ENCODE results near the gene EHF. TPM values are rescaled to one million over a fixed set of nuclear protein-coding genes. Genes with fewer than 3 reads are reported as not detected.

Gene EHF
- total and polyA plus RNA-seq, 2 of the 13 experiments (the other 11 are each of a cell fraction or from before 2014, with no cell fraction given), result 0.04 to 0.46 TPM

DNA sequence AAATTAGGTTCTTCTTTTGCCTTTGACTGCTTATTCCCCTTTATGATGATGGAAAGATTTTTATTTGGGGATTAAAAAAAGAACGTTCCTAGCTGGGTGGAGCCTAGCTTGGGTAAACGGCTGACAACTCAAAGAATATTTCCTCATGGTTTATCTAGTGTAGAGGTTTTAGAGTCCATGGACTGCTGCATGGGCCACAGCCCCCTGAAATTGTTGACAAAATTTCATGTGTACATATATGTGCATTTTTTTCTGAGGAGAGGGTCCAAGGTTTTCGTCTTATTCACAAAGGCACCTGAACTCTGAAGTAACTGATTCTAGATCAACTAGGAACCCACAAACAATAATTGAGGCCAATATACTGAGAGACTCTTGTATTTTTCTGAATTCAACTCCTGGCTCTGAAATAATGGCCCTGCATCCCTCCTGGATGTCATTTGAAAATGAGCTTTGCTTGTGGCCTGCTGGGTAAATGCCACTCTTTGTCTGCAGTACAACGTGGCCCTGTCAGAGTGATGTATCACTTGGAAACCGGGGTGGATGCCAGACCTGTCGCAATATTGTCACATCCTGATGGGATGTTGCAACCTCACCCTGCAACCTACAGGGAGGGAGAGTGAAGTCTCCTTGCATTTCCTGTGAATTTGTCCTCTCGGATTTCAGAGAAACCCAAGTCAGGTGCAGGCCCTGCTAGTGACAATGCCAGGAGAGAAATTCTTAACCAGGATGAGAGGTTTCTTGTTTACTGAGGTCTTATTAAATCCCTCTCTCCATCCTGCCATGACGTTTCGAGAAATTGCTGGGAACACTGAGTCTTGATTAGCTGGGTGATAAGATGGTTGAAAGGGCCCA is 33.8 kb downstream of the EHF start (continued):
- no peak; the same call in 1 of the 2 replicates for TF ChIP-seq ZNF7 (CRISPR knock-in tag; IDR thresholded peaks at IDR 0.05)
- TF ChIP-seq, protein P1, sequence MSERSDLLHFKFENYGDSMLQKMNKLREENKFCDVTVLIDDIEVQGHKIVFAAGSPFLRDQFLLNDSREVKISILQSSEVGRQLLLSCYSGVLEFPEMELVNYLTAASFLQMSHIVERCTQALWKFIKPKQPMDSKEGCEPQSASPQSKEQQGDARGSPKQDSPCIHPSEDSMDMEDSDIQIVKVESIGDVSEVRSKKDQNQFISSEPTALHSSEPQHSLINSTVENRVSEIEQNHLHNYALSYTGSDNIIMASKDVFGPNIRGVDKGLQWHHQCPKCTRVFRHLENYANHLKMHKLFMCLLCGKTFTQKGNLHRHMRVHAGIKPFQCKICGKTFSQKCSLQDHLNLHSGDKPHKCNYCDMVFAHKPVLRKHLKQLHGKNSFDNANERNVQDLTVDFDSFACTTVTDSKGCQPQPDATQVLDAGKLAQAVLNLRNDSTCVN (CRISPR knock-in tag; IDR thresholded peaks at IDR 0.05; ENCODE audit: borderline replicate concordance), result peak; percentile 74; the same call in 1 of the 2 replicates
- no peak for TF ChIP-seq ZNF230 (CRISPR knock-in tag; IDR thresholded peaks at IDR 0.05)
- TF ChIP-seq ZNF12 (CRISPR knock-in tag; IDR thresholded peaks at IDR 0.05), result peak; percentile 92
- TF ChIP-seq MIER3 (CRISPR knock-in tag; IDR thresholded peaks at IDR 0.05; ENCODE audit: borderline replicate concordance), result peak; percentile 96
- no peak for TF ChIP-seq GZF1 (CRISPR knock-in tag; IDR thresholded peaks at IDR 0.05)
- no peak for TF ChIP-seq GTF3A (CRISPR knock-in tag; conservative IDR thresholded peaks at IDR 0.05)
- peak; percentile 92 for TF ChIP-seq TFE3 (CRISPR knock-in tag; IDR thresholded peaks at IDR 0.05)
- TF ChIP-seq ZNF790 (CRISPR knock-in tag; IDR thresholded peaks at IDR 0.05; ENCODE audit: borderline replicate concordance), result no peak
- peak; percentile 66; the same call in 1 of the 2 replicates for TF ChIP-seq MXD4 (CRISPR knock-in tag; IDR thresholded peaks at IDR 0.05)
- peak; percentile 89; the same call in 1 of the 2 replicates for TF ChIP-seq ZNF414 (CRISPR knock-in tag; IDR thresholded peaks at IDR 0.05)
- TF ChIP-seq TSC22D2 (CRISPR knock-in tag; IDR thresholded peaks at IDR 0.05; ENCODE audit: borderline replicate concordance), result peak; percentile 46; the same call in 1 of the 2 replicates
- TF ChIP-seq PAWR (CRISPR knock-in tag; IDR thresholded peaks at IDR 0.05; ENCODE audit: borderline replicate concordance), result no peak
- no peak for TF ChIP-seq EED (CRISPR knock-in tag; IDR thresholded peaks at IDR 0.05)
- no peak for TF ChIP-seq CHD2 (IDR thresholded peaks at IDR 0.05; ENCODE audit: low read depth, low read length)
- TF ChIP-seq TERF1 (CRISPR knock-in tag; IDR thresholded peaks at IDR 0.05), result no peak
- TF ChIP-seq GATAD2A (CRISPR knock-in tag; IDR thresholded peaks at IDR 0.05), result peak; percentile 97
- TF ChIP-seq, protein P2, sequence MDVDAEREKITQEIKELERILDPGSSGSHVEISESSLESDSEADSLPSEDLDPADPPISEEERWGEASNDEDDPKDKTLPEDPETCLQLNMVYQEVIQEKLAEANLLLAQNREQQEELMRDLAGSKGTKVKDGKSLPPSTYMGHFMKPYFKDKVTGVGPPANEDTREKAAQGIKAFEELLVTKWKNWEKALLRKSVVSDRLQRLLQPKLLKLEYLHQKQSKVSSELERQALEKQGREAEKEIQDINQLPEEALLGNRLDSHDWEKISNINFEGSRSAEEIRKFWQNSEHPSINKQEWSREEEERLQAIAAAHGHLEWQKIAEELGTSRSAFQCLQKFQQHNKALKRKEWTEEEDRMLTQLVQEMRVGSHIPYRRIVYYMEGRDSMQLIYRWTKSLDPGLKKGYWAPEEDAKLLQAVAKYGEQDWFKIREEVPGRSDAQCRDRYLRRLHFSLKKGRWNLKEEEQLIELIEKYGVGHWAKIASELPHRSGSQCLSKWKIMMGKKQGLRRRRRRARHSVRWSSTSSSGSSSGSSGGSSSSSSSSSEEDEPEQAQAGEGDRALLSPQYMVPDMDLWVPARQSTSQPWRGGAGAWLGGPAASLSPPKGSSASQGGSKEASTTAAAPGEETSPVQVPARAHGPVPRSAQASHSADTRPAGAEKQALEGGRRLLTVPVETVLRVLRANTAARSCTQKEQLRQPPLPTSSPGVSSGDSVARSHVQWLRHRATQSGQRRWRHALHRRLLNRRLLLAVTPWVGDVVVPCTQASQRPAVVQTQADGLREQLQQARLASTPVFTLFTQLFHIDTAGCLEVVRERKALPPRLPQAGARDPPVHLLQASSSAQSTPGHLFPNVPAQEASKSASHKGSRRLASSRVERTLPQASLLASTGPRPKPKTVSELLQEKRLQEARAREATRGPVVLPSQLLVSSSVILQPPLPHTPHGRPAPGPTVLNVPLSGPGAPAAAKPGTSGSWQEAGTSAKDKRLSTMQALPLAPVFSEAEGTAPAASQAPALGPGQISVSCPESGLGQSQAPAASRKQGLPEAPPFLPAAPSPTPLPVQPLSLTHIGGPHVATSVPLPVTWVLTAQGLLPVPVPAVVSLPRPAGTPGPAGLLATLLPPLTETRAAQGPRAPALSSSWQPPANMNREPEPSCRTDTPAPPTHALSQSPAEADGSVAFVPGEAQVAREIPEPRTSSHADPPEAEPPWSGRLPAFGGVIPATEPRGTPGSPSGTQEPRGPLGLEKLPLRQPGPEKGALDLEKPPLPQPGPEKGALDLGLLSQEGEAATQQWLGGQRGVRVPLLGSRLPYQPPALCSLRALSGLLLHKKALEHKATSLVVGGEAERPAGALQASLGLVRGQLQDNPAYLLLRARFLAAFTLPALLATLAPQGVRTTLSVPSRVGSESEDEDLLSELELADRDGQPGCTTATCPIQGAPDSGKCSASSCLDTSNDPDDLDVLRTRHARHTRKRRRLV (CRISPR knock-in tag; IDR thresholded peaks at IDR 0.05), result no peak; the same call in 1 of the 2 replicates

Measured in HepG2 (cell line).